Lung (tissue), 12 donors: ENCODE measurements around the gene GABRG3. TPM values are rescaled to one million over a fixed set of nuclear protein-coding genes. Genes with fewer than 3 reads are reported as not detected.

Experiments
- ATAC-seq: fragments of 200-7000 bp; cut with Tn5 transposase; one replicate; pipeline ENCODE4 v1.9.1; 2020; ENCODE audit warnings: moderate number of reproducible peaks; ENCODE audit not compliant: insufficient read depth, low FRiP score
- DNase-seq, 3 donors: peaks; one replicate each; pipeline ENCODE4 v3.0.0-alpha.2; 2013 to 2017
- H3K27ac ChIP-seq, 2 donors: one replicate each; pipeline ENCODE4 v1.5.1; 2013; ENCODE audit warnings: mild to moderate bottlenecking in 2 of 2, moderate library complexity in 2 of 2, control low read depth in 1 of 2, inconsistent platforms in 1 of 2, low read depth in 1 of 2, low read length in 1 of 2
- H3K27me3 ChIP-seq, 3 donors: one replicate each; pipeline ENCODE4 v1.5.1; 2013; ENCODE audit warnings: low read length in 2 of 3; ENCODE audit not compliant: control insufficient read depth in 3 of 3, insufficient read depth in 3 of 3
- H3K36me3 ChIP-seq, 4 donors: one replicate each; pipeline ENCODE4 v1.5.1; 2013; ENCODE audit warnings: low read length in 4 of 4, mild to moderate bottlenecking in 1 of 4, moderate library complexity in 1 of 4; ENCODE audit not compliant: control insufficient read depth in 4 of 4, insufficient read depth in 4 of 4
- H3K4me1 ChIP-seq, 5 donors: one replicate each; pipeline ENCODE4 v1.5.1; 2013; ENCODE audit warnings: low read length in 5 of 5, mild to moderate bottlenecking in 2 of 5, moderate library complexity in 1 of 5; ENCODE audit not compliant: control insufficient read depth in 5 of 5, insufficient read depth in 5 of 5
- H3K4me3 ChIP-seq: one replicate; pipeline ENCODE4 v1.5.1; 2013; ENCODE audit warnings: mild to moderate bottlenecking, control low read depth, moderate library complexity
- H3K9ac ChIP-seq, 2 donors: one replicate each; pipeline ENCODE4 v1.5.1; 2013; ENCODE audit warnings: low read length in 2 of 2, control low read depth in 1 of 2; ENCODE audit not compliant: insufficient read depth in 1 of 2
- H3K9me3 ChIP-seq, 4 donors: one replicate each; pipeline ENCODE4 v1.5.1; 2013; ENCODE audit warnings: low read length in 3 of 4, mild to moderate bottlenecking in 1 of 4, moderate library complexity in 1 of 4; ENCODE audit not compliant: control insufficient read depth in 4 of 4, insufficient read depth in 3 of 4
- CTCF ChIP-seq: IDR thresholded peaks from 2 replicates; pipeline ENCODE4 v1.5.1; 2012; ENCODE audit warnings: mild to moderate bottlenecking; ENCODE audit errors: control extremely low read depth, extremely low read depth
- WGBS, 2 donors: extraction: QIAGEN DNeasy Blood & Tissue Kit; methylation state at CpG; one replicate each; pipeline ENCODE4 v1.1.7; 2013; 5-methylcytosine and 5-hydroxymethylcytosine counted together
- polyA plus RNA-seq, 2 donors: library from polyadenylated mRNA; stranded (reverse); fragments of 200-250 nt; gene quantifications; one replicate each; pipeline ENCODE4 v1.2.1, GENCODE V29; 2013
- total RNA-seq, 2 donors: library from RNA; depleted of rRNA in 1 of 2; stranded (reverse); fragments of >200 nt in 1 of 2; gene quantifications; one replicate each; pipeline ENCODE4 v1.2.1, GENCODE V29; 2014 to 2021
- donor health status: control.
- donor health status: control.
- donor health status: Bipolar disorder and iron deficiency.
- donor health status: healthy.
- donor health status: DM: yes; HTN: yes; CAD: no.

The GABRG3 gene
- total and polyA plus RNA-seq, 4 donors, result 16.9 TPM; not detected in 3

GRCh38 chr15:27042646-27043045 lies 71.7 kb downstream of the GABRG3 start:
- no peak for TF ChIP-seq CTCF
- no peaks in the 10 kb centered on the region for H3K27me3 ChIP-seq
- H3K9ac ChIP-seq, result no peak overlapping the region
- no peaks in the 10 kb centered on the region for H3K36me3 ChIP-seq
- DNase-seq, result no peak
- 89 to 93% methylated on average over 6 of the region's 6 CpGs for WGBS, 2 donors
- H3K9me3 ChIP-seq, result no peaks in the 10 kb centered on the region
- no peak overlapping the region for H3K27ac ChIP-seq
- peaks cover 0 to 18% (median 0%) of the 10 kb centered on the region in 5 donors for H3K4me1 ChIP-seq
- ATAC-seq, result no peak
- H3K4me3 ChIP-seq, result no peak overlapping the region

- Histone ChIP-seq H3K27me3 (no peaks in the 10 kb centered on the region), H3K36me3 (no peaks in the 10 kb centered on the region), H3K27ac (no peak overlapping the region), H3K4me1 (peaks cover 0 to 16% (median 0%) of the 10 kb centered on the region in 5 donors), H3K9me3 (no peaks in the 10 kb centered on the region), H3K9ac (no peak overlapping the region), H3K4me3 (no peak overlapping the region)
- DNase-seq (no peak), ATAC-seq (no peak)
- no peak for TF ChIP-seq CTCF
- WGBS, 2 donors, result 69 to 81% methylated on average over 6 of the region's 6 CpGs
These were observed 72.8 kb downstream of the GABRG3 start for GRCh38 chr15:27043770-27044169.

DNA sequence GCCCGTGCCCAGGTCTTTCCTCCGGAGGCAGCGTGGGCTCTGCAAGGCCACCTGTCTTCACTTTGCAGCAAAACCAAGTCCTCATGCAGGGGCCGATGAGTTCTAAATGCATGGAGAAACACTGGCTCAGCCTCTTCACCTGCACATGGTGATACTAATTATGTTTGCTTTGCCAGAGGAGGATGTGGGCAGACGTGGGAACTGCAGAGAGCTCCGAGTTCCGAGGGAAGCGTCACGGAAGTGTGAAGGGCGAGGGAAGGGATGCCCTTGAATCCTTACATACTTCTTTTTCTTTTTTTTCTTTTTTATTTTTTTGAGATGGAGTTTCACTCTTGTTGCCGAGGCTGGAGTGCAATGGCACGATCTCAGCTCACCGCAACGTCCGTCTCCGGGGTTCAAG lies 74.8 kb downstream of the GABRG3 start:
- H3K36me3 ChIP-seq, result no peaks in the 10 kb centered on the region
- H3K4me1 ChIP-seq, result peaks cover 0 to 14% (median 0%) of the 10 kb centered on the region in 5 donors
- H3K9ac ChIP-seq, result no peak overlapping the region
- 92 to 94% methylated on average over 16 of the region's 16 CpGs for WGBS, 2 donors
- DNase-seq (no peak), ATAC-seq (no peak)
- no peaks in the 10 kb centered on the region for H3K27me3 ChIP-seq
- TF ChIP-seq CTCF, result no peak
- H3K27ac ChIP-seq, result no peak overlapping the region
- H3K4me3 ChIP-seq, result no peak overlapping the region
- no peaks in the 10 kb centered on the region for H3K9me3 ChIP-seq

DNA sequence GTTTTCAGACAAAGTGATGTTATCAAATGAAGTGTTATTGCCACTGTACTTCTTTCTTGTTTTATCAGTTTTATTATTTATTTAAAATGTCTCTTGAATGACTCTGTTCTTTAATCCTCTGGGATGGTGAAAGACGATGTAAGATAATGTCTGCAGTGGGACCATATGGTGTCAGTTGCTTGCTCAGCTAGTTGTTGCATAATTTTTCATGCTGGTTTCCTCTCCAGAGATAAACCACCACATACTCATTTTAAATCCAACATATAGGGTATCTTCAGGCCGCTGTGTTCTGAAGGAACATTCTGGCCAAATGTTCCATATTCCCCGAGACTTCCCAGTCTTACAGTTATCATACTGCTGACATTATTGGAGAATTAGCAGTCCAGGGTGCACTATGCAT lies 75.9 kb downstream of the GABRG3 start:
- no peak overlapping the region for H3K9ac ChIP-seq

More for the DNA sequence above, 75.9 kb downstream of the GABRG3 start:
- no peaks in the 10 kb centered on the region for H3K36me3 ChIP-seq
- DNase-seq, result peak in 2 of 3 donors; percentile 32 to 46
- ATAC-seq, result no peak
- H3K4me3 ChIP-seq, result no peak overlapping the region
- no peak overlapping the region for H3K27ac ChIP-seq
- WGBS, 2 donors, result 74 to 84% methylated on average over 3 of the region's 3 CpGs
- H3K4me1 ChIP-seq, result peaks cover 0 to 14% (median 0%) of the 10 kb centered on the region in 5 donors
- H3K27me3 ChIP-seq, result no peaks in the 10 kb centered on the region
- no peaks in the 10 kb centered on the region for H3K9me3 ChIP-seq
- TF ChIP-seq CTCF, result no peak
